ENCODE results near the gene HLX. TPM values are rescaled to one million over a fixed set of nuclear protein-coding genes. Genes with fewer than 3 reads are reported as not detected.

HLX gene
- polyA plus RNA-seq, 1 of the 3 experiments (the other 2 are of a cell fraction): 21.4 TPM

GRCh38 chr1:220902916-220903315, 23.7 kb downstream of the HLX start (continued):
- TF ChIP-seq, protein P1, sequence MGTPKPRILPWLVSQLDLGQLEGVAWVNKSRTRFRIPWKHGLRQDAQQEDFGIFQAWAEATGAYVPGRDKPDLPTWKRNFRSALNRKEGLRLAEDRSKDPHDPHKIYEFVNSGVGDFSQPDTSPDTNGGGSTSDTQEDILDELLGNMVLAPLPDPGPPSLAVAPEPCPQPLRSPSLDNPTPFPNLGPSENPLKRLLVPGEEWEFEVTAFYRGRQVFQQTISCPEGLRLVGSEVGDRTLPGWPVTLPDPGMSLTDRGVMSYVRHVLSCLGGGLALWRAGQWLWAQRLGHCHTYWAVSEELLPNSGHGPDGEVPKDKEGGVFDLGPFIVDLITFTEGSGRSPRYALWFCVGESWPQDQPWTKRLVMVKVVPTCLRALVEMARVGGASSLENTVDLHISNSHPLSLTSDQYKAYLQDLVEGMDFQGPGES (IDR thresholded peaks at IDR 0.05; ENCODE audit: low read depth, low read length): no peak
- no peak for TF ChIP-seq EZH2phosphoT487 (IDR thresholded peaks at IDR 0.05; ENCODE audit: borderline replicate concordance, low read depth)
- TF ChIP-seq GABPA (IDR thresholded peaks at IDR 0.05; ENCODE audit: low read depth): no peak

GRCh38 chr1:220904876-220905275, 25.6 kb downstream of the HLX start:
- Histone ChIP-seq H3K9me2 (no peaks in the 10 kb centered on the region), H3K9me3 (no peaks in the 10 kb centered on the region), H3F3A (replicated peaks; ENCODE audit: insufficient read depth) (peaks cover 13% of the 10 kb centered on the region), H3K79me2 (ENCODE audit: insufficient read depth) (no peaks in the 10 kb centered on the region), H3K4me1 (ENCODE audit: control insufficient read depth in 1 of 2, insufficient read depth in 2 of 2, low read depth in 1 of 2, low read length in 1 of 2) (peaks cover 0 to 8% of the 10 kb centered on the region in 2 experiments; a peak in 1 of 4 replicates), H3K36me3 (replicated peaks in 1 of 2; ENCODE audit: control insufficient read depth in 1 of 2, insufficient read depth in 2 of 2, low read length in 1 of 2) (no peaks in the 10 kb centered on the region), H3K27ac (ENCODE audit: low read depth in 2 of 2, low read length in 1 of 2) (no peak overlapping the region), H3K4me3 (ENCODE audit: low read depth in 2 of 2, low read length in 1 of 2) (no peak overlapping the region), H2AFZ (ENCODE audit: low read depth) (no peak overlapping the region), H3K4me2 (no peak overlapping the region), H4K20me1 (ENCODE audit: insufficient read depth) (no peaks in the 10 kb centered on the region), H3K27me3 (ENCODE audit: insufficient read depth) (no peaks in the 10 kb centered on the region), H3K9ac (no peak overlapping the region)
- DNase-seq: no peak
- TF ChIP-seq RAD21 (IDR thresholded peaks at IDR 0.05; ENCODE audit: low read length) (no peak), REST (IDR thresholded peaks at IDR 0.05; ENCODE audit: low read depth, low read length) (no peak), TCF12 (IDR thresholded peaks at IDR 0.05) (no peak), EZH2phosphoT487 (IDR thresholded peaks at IDR 0.05; ENCODE audit: borderline replicate concordance, low read depth) (no peak), FOSL2 (IDR thresholded peaks at IDR 0.05; ENCODE audit: borderline replicate concordance, low read depth) (no peak), ELF1 (IDR thresholded peaks at IDR 0.05) (no peak), EP300 (IDR thresholded peaks at IDR 0.05; ENCODE audit: borderline replicate concordance in 1 of 2, low read depth in 1 of 2, low read length in 1 of 2) (no peak), PBX3 (IDR thresholded peaks at IDR 0.05) (no peak), FOXJ3 (CRISPR knock-in tag; IDR thresholded peaks at IDR 0.05) (no peak), GABPA (IDR thresholded peaks at IDR 0.05; ENCODE audit: low read depth) (no peak)
- TF ChIP-seq, protein P1 (IDR thresholded peaks at IDR 0.05; ENCODE audit: low read depth, low read length): no peak
- POLR2A ChIA-PET: no interaction called here
- CTCF ChIA-PET: interaction anchor here (0.6 to 1.6 kb wide), 3 partner anchors 13 to 526 kb away, joined by 3 to 4 read pairs (median 3); no protein-coding TSS in a partner anchor
- 80% methylated on average over 3 of the region's 3 CpGs for WGBS (ENCODE audit: low lambda C conversion rate)

Measured in SK-N-SH (cell line).